Astrocyte (in vitro differentiated cells and primary cell): Measurements from ENCODE around the gene CELF2. TPM values are rescaled to one million over a fixed set of nuclear protein-coding genes. Genes with fewer than 3 reads are reported as not detected.

Experiments
- DNase-seq: peaks from one replicate; pipeline ENCODE4 v3.0.0-alpha.2; 2010; ENCODE audit warnings: low read depth
- FAIRE-seq: peaks from 2 replicates; lab custom pipeline; 2011; peaks lifted over from hg19 to GRCh38; lab: Jason Lieb, UNC
- H2AFZ ChIP-seq: 2 replicates; pipeline ENCODE4 v1.6.0; 2012; ENCODE audit warnings: low read depth, low read length, inconsistent platforms
- H3K27ac ChIP-seq: 2 replicates; pipeline ENCODE4 v1.5.1; 2011; ENCODE audit warnings: low read depth, low read length, inconsistent platforms
- H3K27me3 ChIP-seq: 2 replicates; pipeline ENCODE4 v1.6.0; 2011; ENCODE audit warnings: low read length, inconsistent platforms; ENCODE audit not compliant: insufficient read depth
- H3K36me3 ChIP-seq: 2 replicates; pipeline ENCODE4 v1.5.1; 2011; ENCODE audit warnings: low read length, inconsistent platforms; ENCODE audit not compliant: insufficient read depth
- H3K4me1 ChIP-seq: 2 replicates; pipeline ENCODE4 v1.5.1; 2011; ENCODE audit warnings: low read length, inconsistent platforms; ENCODE audit not compliant: insufficient read depth
- H3K4me2 ChIP-seq: 2 replicates; pipeline ENCODE4 v1.6.0; 2012; ENCODE audit warnings: low read length, inconsistent platforms
- H3K4me3 ChIP-seq: 2 replicates; pipeline ENCODE4 v1.5.1; 2011; ENCODE audit warnings: low read depth, mild to moderate bottlenecking, low read length, inconsistent platforms; ENCODE audit not compliant: insufficient read depth
- H3K79me2 ChIP-seq: 2 replicates; pipeline ENCODE4 v1.6.0; 2012; ENCODE audit warnings: mild to moderate bottlenecking, low read length, inconsistent platforms; ENCODE audit not compliant: insufficient read depth
- H3K9ac ChIP-seq: 2 replicates; pipeline ENCODE4 v1.6.0; 2012; ENCODE audit warnings: mild to moderate bottlenecking, low read length, inconsistent platforms
- H3K9me3 ChIP-seq: 2 replicates; pipeline ENCODE4 v1.5.1; 2012; ENCODE audit warnings: low read depth, mild to moderate bottlenecking, low read length, inconsistent platforms; ENCODE audit not compliant: insufficient read depth
- H4K20me1 ChIP-seq: 2 replicates; pipeline ENCODE4 v1.6.0; 2012; ENCODE audit warnings: low read length, inconsistent platforms; ENCODE audit not compliant: insufficient read depth
- H3K27ac Mint-ChIP-seq: one replicate; pipeline ENCODE4 v1.8.0; 2021; ENCODE audit warnings: mild to moderate bottlenecking, mixed read lengths; ENCODE audit not compliant: unreplicated experiment
- H3K27me3 Mint-ChIP-seq: one replicate; pipeline ENCODE4 v1.8.0; 2021; ENCODE audit warnings: low read depth, mixed read lengths; ENCODE audit not compliant: unreplicated experiment
- H3K36me3 Mint-ChIP-seq: one replicate; pipeline ENCODE4 v1.8.0; 2021; ENCODE audit warnings: low read depth, mixed read lengths; ENCODE audit not compliant: unreplicated experiment
- H3K4me1 Mint-ChIP-seq: one replicate; pipeline ENCODE4 v1.8.0; 2021; ENCODE audit warnings: low read depth, mixed read lengths; ENCODE audit not compliant: unreplicated experiment
- H3K4me3 Mint-ChIP-seq: one replicate; pipeline ENCODE4 v1.8.0; 2021; ENCODE audit warnings: mild to moderate bottlenecking, moderate library complexity, mixed read lengths; ENCODE audit not compliant: unreplicated experiment
- H3K9me3 Mint-ChIP-seq: one replicate; pipeline ENCODE4 v1.8.0; 2021; ENCODE audit warnings: mild to moderate bottlenecking, mixed read lengths; ENCODE audit not compliant: unreplicated experiment
- EZH2 ChIP-seq: IDR thresholded peaks from 2 replicates; pipeline ENCODE4 v1.6.1; 2012; ENCODE audit warnings: mild to moderate bottlenecking, low read length, inconsistent platforms; ENCODE audit not compliant: insufficient read depth
- total RNA-seq: library from RNA; stranded (reverse); gene quantifications from 2 replicates; pipeline ENCODE4 v1.2.1, GENCODE V29; 2021
- TF ChIP-seq, protein P1 (sequence below): IDR thresholded peaks from 2 replicates; pipeline ENCODE4 v1.5.1; 2011; ENCODE audit warnings: low read depth, mild to moderate bottlenecking, inconsistent platforms, low read length, moderate library complexity; ENCODE audit not compliant: insufficient read depth

CELF2 gene
- total RNA-seq, 1 donor from 2014 or later, result 76.1 TPM

DNA sequence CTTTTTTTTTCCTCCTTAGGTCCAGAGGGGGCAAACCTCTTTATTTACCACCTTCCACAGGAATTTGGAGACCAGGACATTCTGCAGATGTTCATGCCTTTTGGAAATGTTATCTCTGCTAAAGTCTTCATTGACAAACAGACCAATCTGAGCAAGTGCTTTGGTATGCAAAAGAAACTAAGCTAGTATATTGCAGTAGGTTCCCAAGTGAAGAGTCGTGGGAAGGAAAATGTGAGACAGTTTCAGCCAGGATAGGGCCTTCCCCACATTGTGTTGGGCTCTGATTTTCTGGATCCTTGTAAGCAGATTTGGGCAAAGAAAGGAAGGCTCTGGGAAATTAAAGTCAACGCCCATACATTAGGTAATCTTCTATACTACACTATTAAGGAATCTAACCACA lies 308.1 kb downstream of the CELF2 start:
- peak overlapping the region; percentile 27 for H3K27ac ChIP-seq
- H3K9me3 Mint-ChIP-seq, result no peaks in the 10 kb centered on the region
- FAIRE-seq (no peak), DNase-seq (peak; percentile 51)
- H3K4me1 ChIP-seq, result peaks cover 11% of the 10 kb centered on the region
- no peak overlapping the region for H3K4me2 ChIP-seq
- no peak overlapping the region for H2AFZ ChIP-seq
- H3K36me3 ChIP-seq, result no peaks in the 10 kb centered on the region
- no peak overlapping the region for H3K4me3 Mint-ChIP-seq
- H3K27ac Mint-ChIP-seq, result peak overlapping the region; percentile 84
- H3K4me1 Mint-ChIP-seq, result peaks cover 35% of the 10 kb centered on the region
- no peak overlapping the region for H3K9ac ChIP-seq
- no peaks in the 10 kb centered on the region for H3K27me3 ChIP-seq
- TF ChIP-seq, protein P1, sequence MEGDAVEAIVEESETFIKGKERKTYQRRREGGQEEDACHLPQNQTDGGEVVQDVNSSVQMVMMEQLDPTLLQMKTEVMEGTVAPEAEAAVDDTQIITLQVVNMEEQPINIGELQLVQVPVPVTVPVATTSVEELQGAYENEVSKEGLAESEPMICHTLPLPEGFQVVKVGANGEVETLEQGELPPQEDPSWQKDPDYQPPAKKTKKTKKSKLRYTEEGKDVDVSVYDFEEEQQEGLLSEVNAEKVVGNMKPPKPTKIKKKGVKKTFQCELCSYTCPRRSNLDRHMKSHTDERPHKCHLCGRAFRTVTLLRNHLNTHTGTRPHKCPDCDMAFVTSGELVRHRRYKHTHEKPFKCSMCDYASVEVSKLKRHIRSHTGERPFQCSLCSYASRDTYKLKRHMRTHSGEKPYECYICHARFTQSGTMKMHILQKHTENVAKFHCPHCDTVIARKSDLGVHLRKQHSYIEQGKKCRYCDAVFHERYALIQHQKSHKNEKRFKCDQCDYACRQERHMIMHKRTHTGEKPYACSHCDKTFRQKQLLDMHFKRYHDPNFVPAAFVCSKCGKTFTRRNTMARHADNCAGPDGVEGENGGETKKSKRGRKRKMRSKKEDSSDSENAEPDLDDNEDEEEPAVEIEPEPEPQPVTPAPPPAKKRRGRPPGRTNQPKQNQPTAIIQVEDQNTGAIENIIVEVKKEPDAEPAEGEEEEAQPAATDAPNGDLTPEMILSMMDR, result no peak
- TF ChIP-seq EZH2, result no peak
- H4K20me1 ChIP-seq, result no peaks in the 10 kb centered on the region
- H3K4me3 ChIP-seq, result no peak overlapping the region
- H3K79me2 ChIP-seq, result no peaks in the 10 kb centered on the region
- no peaks in the 10 kb centered on the region for H3K36me3 Mint-ChIP-seq
- no peaks in the 10 kb centered on the region for H3K27me3 Mint-ChIP-seq
- H3K9me3 ChIP-seq, result no peaks in the 10 kb centered on the region

DNA sequence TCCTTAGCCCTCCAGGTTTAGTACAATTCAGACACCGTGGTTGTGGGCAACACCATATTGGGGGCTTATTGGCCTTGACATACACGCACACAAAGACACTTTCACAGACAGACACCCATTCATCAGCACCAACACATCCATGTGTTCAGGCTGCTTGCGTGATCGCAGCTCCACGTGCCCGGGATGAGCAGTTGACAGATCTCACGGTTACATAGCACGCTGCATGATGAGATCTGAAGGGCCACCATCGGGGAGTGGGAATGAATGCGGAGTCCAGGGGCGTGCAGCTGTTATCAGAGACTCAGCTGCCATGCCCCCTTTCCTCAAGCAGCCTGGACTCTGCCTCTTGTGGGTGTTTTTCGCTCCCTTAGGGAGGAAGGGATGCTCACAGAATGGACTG lies 308.6 kb downstream of the CELF2 start:
- FAIRE-seq (no peak), DNase-seq (no peak)
- Mint-ChIP-seq H3K27me3 (no peaks in the 10 kb centered on the region), H3K27ac (peak overlapping the region; percentile 84), H3K36me3 (no peaks in the 10 kb centered on the region), H3K4me3 (no peak overlapping the region), H3K9me3 (no peaks in the 10 kb centered on the region), H3K4me1 (peaks cover 35% of the 10 kb centered on the region)
- Histone ChIP-seq H3K4me3 (no peak overlapping the region), H3K27ac (peak overlapping the region; percentile 27), H3K36me3 (no peaks in the 10 kb centered on the region), H3K4me2 (no peak overlapping the region), H3K27me3 (no peaks in the 10 kb centered on the region), H3K79me2 (no peaks in the 10 kb centered on the region), H4K20me1 (no peaks in the 10 kb centered on the region), H3K9ac (no peak overlapping the region), H3K9me3 (no peaks in the 10 kb centered on the region), H2AFZ (no peak overlapping the region), H3K4me1 (peaks cover 14% of the 10 kb centered on the region)
- no peak for TF ChIP-seq EZH2
- TF ChIP-seq, protein P1, result no peak

DNA sequence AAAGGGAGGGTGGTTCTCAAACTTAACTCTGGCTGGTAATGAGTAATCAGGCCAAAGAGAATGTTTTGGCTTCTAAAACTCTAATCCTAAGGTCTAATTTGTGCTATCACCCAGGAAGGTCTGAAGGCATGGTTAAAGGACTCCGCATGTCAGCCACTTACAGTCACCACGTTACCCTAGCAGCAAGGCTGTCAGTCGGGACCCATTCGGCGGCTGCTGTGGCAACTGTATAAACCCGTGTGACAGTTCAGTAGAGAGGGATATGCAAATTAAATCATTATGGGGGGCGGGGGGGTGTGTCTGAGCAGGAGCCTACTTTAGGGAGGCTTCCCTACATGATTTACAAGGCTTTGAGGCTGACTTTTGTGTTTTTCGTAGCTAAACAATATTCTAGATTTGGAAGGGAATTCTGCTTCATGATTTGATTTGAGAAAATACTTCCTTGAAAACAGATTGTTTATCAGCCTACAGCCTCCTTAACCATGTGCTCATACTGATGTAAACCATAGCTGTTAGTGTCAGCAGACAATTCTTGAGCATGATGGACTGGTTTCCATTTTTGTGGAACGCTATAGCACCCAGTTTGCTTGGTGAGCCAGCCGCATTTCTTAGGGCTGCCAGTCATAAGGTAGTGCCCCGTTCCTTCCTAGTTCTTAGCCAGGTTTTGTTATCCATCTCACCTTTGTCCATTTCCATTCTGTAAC lies 309.4 kb downstream of the CELF2 start:
- Histone ChIP-seq H3K36me3 (no peaks in the 10 kb centered on the region), H3K4me3 (no peak overlapping the region), H4K20me1 (no peaks in the 10 kb centered on the region), H3K27me3 (no peaks in the 10 kb centered on the region), H3K27ac (no peak overlapping the region), H3K9ac (no peak overlapping the region), H3K4me2 (no peak overlapping the region), H3K4me1 (peaks cover 16% of the 10 kb centered on the region), H3K79me2 (no peaks in the 10 kb centered on the region), H2AFZ (no peak overlapping the region), H3K9me3 (no peaks in the 10 kb centered on the region)
- H3K27me3 Mint-ChIP-seq, result no peaks in the 10 kb centered on the region
- H3K4me3 Mint-ChIP-seq, result no peak overlapping the region
- FAIRE-seq (no peak), DNase-seq (no peak)
- peaks cover 1% of the 10 kb centered on the region for H3K36me3 Mint-ChIP-seq
- H3K9me3 Mint-ChIP-seq, result no peaks in the 10 kb centered on the region
- H3K27ac Mint-ChIP-seq, result peak overlapping the region; percentile 84
- TF ChIP-seq EZH2, result no peak
- TF ChIP-seq, protein P1, result no peak
- peaks cover 35% of the 10 kb centered on the region for H3K4me1 Mint-ChIP-seq
